ENCODE data around the gene KLF6.
"Not testable (repeated sequence)": the region's sequence is repeated elsewhere in the genome, so short reads cannot be mapped to it uniquely, and the experiment has no call there.

KLF6 gene

GRCh38 chr10:3755440-3756359 lies 29.3 kb downstream of the KLF6 start:
- peak; percentile 4 for DNase-seq

- no peak for DNase-seq
Measured at GRCh38 chr10:3754727-3755439, 30.1 kb downstream of the KLF6 start.

GRCh38 chr10:3750854-3751253 lies 34.2 kb downstream of the KLF6 start:
- DNase-seq = no peak

- DNase-seq = no peak
Measured at GRCh38 chr10:3750006-3750816, 34.8 kb downstream of the KLF6 start.

- no peak for DNase-seq
Measured at GRCh38 chr10:3749600-3749999, 35.4 kb downstream of the KLF6 start.

GRCh38 chr10:3749011-3749410 lies 36.0 kb downstream of the KLF6 start:
- DNase-seq = no peak

- DNase-seq = no peak
Measured at GRCh38 chr10:3748484-3748883, 36.5 kb downstream of the KLF6 start.

GRCh38 chr10:3747984-3748383 lies 37.0 kb downstream of the KLF6 start:
- no peak for DNase-seq

GRCh38 chr10:3747248-3747960 lies 37.6 kb downstream of the KLF6 start:
- DNase-seq = no peak

GRCh38 chr10:3746634-3747033 lies 38.4 kb downstream of the KLF6 start:
- DNase-seq = no peak

GRCh38 chr10:3745521-3745920 lies 39.5 kb downstream of the KLF6 start:
- no peak for DNase-seq

GRCh38 chr10:3741688-3742461 lies 43.1 kb downstream of the KLF6 start:
- no peak for DNase-seq

GRCh38 chr10:3740157-3740871 lies 44.7 kb downstream of the KLF6 start:
- DNase-seq = peak; percentile 37

- no peak for DNase-seq
Measured at GRCh38 chr10:3738855-3739350, 46.1 kb downstream of the KLF6 start.

GRCh38 chr10:3737864-3738263 lies 47.1 kb downstream of the KLF6 start:
- DNase-seq = no peak

GRCh38 chr10:3735175-3735574 lies 49.8 kb downstream of the KLF6 start:
- DNase-seq = no peak

- DNase-seq = no peak
Measured at GRCh38 chr10:3734111-3734510, 50.9 kb downstream of the KLF6 start.

GRCh38 chr10:3732183-3732582 lies 52.8 kb downstream of the KLF6 start:
- not testable (repeated sequence) for DNase-seq

- DNase-seq = no peak
Measured at GRCh38 chr10:3729397-3729976, 55.5 kb downstream of the KLF6 start.

- DNase-seq = no peak
Measured at GRCh38 chr10:3728563-3728962, 56.4 kb downstream of the KLF6 start.

- DNase-seq = no peak
Measured at GRCh38 chr10:3727268-3727667, 57.7 kb downstream of the KLF6 start.
